SJSA1 (cell line): Measurements from ENCODE around the gene PI4KA. TPM values are rescaled to one million over a fixed set of nuclear protein-coding genes. Genes with fewer than 3 reads are reported as not detected.
"Not testable (repeated sequence)": the region's sequence is repeated elsewhere in the genome, so short reads cannot be mapped to it uniquely, and the experiment has no call there.

Experiments
- DNase-seq, 2 experiments: peaks; one replicate each; pipeline ENCODE4 v3.0.0-alpha.2; 2015 to 2020; ENCODE audit warnings: low spot score in 2 of 2, low read depth in 1 of 2
- H3K27ac ChIP-seq: fragments of 250-450 bp; sonication (Bioruptor Pico); 2 replicates; pipeline ENCODE4 v1.5.1; 2020; ENCODE audit warnings: mild to moderate bottlenecking, moderate library complexity
- H3K27me3 ChIP-seq: fragments of 250-450 bp; sonication (Bioruptor Pico); replicated peaks from 2 replicates; pipeline ENCODE4 v1.5.1; 2020; ENCODE audit warnings: mild to moderate bottlenecking, moderate library complexity
- H3K36me3 ChIP-seq: fragments of 250-450 bp; sonication (Bioruptor Pico); 2 replicates; pipeline ENCODE4 v1.5.1; 2020; ENCODE audit warnings: mild to moderate bottlenecking
- H3K4me1 ChIP-seq: fragments of 250-450 bp; sonication (Bioruptor Pico); replicated peaks from 2 replicates; pipeline ENCODE4 v1.6.1; 2021; ENCODE audit warnings: mild to moderate bottlenecking
- H3K4me3 ChIP-seq: fragments of 250-450 bp; sonication (Bioruptor Pico); 2 replicates; pipeline ENCODE4 v1.5.1; 2020; ENCODE audit warnings: mild to moderate bottlenecking
- H3K9me3 ChIP-seq: fragments of 250-450 bp; sonication (Bioruptor Pico); replicated peaks from 2 replicates; pipeline ENCODE4 v1.5.1; 2020; ENCODE audit warnings: mild to moderate bottlenecking
- total RNA-seq: library from RNA; depleted of rRNA; stranded (reverse); fragments of >200 nt; shearing (Covaris generic); gene quantifications from 2 replicates; pipeline ENCODE4 v1.2.3, GENCODE V29; 2014

The PI4KA gene
- total RNA-seq, 1 experiment from 2014 or later: 29.6 TPM

DNA sequence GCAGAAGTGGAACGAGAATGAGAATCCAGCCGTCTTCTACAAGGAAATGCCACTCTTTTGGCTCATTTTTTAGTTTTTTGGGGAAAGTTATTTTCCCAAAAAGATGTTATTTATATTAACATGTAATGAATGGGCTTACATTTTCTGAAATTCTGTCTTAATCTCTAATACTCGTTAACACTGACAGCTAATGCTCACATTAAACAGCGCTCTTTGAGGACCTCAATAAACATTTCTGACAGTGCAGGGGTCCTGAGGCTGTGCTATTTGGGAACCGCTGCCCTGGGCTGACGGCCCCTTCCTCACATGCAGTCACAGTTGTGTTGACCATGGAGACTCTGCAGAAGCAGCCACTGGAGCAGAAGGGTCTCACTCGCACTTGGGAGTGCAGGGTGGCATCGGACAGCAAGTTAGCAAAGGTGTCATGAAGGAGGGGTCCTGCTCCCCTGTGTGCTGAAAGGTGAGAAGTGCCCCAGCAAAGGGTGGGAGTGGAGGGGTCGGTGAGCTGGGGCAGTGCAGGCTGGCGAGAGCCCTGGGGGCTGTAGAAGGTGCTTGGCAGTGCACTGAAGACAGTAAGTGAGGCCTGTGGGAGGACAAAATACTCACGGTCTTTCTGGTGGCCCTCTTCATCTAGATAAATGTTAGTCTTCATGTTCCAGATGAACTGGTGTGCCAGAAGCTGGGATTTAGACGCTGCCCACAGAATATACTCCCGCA is 137.8 kb downstream of the PI4KA start:
- Histone ChIP-seq H3K27me3 (no peaks in the 10 kb centered on the region), H3K9me3 (no peaks in the 10 kb centered on the region), H3K27ac (no peak overlapping the region), H3K4me3 (no peak overlapping the region), H3K36me3 (peaks cover 5% of the 10 kb centered on the region; the same call in 1 of the 2 replicates), H3K4me1 (no peaks in the 10 kb centered on the region)
- no peak for DNase-seq

DNA sequence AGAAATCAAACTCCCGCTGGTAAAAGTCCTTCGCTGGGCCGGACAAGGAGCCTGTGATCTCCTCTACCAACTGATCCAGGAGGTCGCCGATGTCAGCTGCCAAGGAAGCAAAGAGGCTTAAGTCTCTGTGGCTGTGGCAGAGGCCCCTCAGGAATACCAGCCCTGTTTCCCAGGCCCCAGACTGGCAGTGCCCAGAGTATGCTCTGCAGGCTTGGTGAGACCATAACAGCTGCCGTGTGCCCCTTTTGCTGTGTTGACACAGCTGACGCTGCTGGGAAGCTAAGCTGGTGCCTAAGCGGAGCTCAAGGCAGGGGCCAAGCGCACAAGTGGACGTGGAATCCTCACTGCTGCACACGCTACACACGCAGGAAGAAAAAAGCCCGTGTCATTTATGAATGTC is 139.9 kb downstream of the PI4KA start:
- not testable (repeated sequence) for H3K27ac ChIP-seq, H3K36me3 ChIP-seq, H3K9me3 ChIP-seq, DNase-seq, H3K4me3 ChIP-seq, H3K27me3 ChIP-seq, H3K4me1 ChIP-seq

DNA sequence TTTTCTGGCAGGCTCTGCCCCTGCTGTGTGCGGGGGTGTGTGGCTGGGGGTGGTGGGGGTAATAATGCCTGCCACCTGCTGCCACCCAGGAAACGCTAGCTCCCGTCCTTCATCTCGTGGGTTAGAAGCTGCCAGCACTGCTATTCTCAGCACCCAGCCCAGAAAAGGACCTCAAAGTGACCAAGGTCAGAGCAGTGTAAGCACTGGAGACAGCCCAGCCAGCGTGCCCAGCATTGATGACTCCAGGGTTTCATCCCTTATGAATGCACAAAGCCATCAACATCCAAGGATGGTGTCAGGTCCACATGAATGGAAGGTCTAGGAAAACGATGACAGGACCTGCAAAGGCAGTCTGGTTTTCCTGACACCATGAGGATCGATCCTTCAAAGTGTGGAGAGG is 140.6 kb downstream of the PI4KA start:
- H3K27me3 ChIP-seq, H3K36me3 ChIP-seq, DNase-seq, H3K4me1 ChIP-seq, H3K4me3 ChIP-seq, H3K27ac ChIP-seq, H3K9me3 ChIP-seq: not testable (repeated sequence)

GRCh38 chr22:20717213-20717866 is 141.3 kb downstream of the PI4KA start:
- not testable (repeated sequence) for H3K4me3 ChIP-seq, H3K9me3 ChIP-seq, DNase-seq, H3K4me1 ChIP-seq, H3K36me3 ChIP-seq, H3K27me3 ChIP-seq, H3K27ac ChIP-seq

DNA sequence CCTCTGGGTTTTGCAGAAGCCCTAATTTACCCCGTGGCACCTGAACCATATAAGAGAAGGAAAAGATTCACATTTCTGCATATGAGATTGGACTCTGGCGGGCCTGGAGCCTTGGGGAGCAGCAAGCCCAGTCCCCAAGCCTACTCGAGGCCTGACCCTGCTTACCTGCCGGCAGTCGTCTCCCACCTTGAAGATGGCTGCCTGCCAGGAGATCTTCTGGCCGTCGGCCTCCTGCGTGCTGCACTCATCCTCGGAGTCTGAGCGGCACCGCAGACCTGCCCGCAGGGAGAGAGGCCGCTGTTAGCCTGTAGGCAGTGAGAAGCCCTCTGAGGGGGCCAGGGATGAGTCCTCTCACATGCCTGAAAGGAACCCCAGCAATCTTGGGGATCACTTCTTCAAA is 145.5 kb downstream of the PI4KA start:
- H3K36me3 ChIP-seq, DNase-seq, H3K4me1 ChIP-seq, H3K9me3 ChIP-seq, H3K4me3 ChIP-seq, H3K27ac ChIP-seq, H3K27me3 ChIP-seq: not testable (repeated sequence)

DNA sequence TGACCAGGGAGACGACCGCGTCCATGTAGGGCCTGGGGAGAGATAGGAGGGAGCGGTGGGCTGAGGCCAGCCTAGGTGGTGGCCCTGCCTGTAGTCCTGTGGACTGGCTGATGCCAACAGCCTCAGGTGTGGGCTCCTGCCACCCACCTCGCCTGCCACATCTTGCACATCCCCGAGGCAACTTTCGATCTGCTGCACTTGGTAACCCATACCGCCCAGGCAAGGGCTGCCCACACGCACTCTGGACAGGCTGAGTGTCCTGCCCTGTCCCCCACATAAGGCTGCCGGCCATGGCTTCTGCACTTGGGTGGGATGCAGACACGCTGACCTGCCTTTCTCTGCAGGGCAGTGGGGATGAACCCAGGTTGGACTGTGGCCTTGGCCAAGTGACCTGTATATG is 148.6 kb downstream of the PI4KA start:
- DNase-seq, H3K9me3 ChIP-seq, H3K36me3 ChIP-seq, H3K27ac ChIP-seq, H3K4me3 ChIP-seq, H3K4me1 ChIP-seq, H3K27me3 ChIP-seq: not testable (repeated sequence)

GRCh38 chr22:20707549-20708118 is 151.0 kb downstream of the PI4KA start:
- not testable (repeated sequence) for H3K4me3 ChIP-seq, H3K36me3 ChIP-seq, DNase-seq, H3K27me3 ChIP-seq, H3K27ac ChIP-seq, H3K9me3 ChIP-seq, H3K4me1 ChIP-seq

DNA sequence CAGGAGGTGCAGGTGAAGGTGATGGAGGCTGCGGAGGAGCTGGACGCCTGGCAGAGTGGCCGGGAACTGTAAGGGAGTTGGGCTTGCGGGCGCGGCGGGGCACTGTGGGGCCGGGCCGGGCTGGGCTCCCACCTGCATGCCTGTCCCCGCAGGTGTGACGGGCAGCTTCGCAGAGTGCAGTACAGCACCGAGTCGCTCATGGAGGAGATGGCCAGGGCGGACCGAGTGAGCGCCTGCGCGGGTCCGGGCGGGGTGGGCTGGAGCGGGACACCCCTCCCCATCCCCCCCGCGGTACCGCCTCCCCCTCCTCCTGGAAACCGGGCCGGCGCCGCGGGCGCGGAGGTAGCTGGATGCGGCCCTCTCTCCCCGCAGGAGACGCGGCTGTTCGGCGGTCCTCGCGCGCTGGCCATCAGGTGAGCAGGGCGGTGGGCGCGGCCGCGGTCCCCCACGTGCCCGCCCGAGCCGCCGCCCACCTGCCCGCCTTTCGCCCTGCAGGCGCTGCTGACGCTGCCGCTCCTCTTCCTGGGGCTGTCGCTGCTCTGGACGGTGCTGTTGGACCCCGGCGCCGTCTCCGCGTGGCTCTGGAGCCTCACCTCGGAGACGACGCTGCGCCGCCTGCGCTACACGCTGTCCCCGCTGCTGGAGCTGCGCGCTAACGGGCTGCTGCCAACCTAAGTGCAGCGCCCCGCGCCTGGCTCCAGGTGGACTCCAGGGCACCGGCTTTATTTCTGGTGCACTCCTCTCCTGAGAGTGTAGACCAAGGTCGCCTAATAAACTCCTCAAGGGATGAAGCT is 154.6 kb downstream of the PI4KA start:
- not testable (repeated sequence) for H3K27ac ChIP-seq, H3K27me3 ChIP-seq, H3K36me3 ChIP-seq, H3K9me3 ChIP-seq, DNase-seq, H3K4me1 ChIP-seq, H3K4me3 ChIP-seq

DNA sequence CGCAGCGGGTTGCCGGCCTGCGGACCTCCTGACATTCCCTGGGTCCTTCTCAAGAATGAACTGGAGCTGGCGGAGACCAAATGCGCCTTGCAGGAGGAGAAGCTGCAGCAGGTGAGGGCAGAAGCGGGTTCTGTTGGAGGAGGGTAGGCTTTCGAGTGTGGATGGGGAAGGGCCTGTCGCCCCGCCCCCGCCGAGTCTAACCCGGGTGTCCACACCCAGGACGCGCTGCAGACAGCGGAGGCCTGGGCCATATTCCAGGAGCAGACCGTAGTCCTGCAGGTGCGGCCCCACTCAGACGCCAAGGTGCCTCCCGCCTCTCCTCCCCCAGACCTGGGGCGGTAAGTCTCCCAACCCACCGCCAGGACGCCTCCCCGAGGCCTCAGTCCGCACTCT is 155.2 kb downstream of the PI4KA start:
- not testable (repeated sequence) for H3K27ac ChIP-seq, H3K36me3 ChIP-seq, H3K4me3 ChIP-seq, DNase-seq, H3K9me3 ChIP-seq, H3K27me3 ChIP-seq, H3K4me1 ChIP-seq

DNA sequence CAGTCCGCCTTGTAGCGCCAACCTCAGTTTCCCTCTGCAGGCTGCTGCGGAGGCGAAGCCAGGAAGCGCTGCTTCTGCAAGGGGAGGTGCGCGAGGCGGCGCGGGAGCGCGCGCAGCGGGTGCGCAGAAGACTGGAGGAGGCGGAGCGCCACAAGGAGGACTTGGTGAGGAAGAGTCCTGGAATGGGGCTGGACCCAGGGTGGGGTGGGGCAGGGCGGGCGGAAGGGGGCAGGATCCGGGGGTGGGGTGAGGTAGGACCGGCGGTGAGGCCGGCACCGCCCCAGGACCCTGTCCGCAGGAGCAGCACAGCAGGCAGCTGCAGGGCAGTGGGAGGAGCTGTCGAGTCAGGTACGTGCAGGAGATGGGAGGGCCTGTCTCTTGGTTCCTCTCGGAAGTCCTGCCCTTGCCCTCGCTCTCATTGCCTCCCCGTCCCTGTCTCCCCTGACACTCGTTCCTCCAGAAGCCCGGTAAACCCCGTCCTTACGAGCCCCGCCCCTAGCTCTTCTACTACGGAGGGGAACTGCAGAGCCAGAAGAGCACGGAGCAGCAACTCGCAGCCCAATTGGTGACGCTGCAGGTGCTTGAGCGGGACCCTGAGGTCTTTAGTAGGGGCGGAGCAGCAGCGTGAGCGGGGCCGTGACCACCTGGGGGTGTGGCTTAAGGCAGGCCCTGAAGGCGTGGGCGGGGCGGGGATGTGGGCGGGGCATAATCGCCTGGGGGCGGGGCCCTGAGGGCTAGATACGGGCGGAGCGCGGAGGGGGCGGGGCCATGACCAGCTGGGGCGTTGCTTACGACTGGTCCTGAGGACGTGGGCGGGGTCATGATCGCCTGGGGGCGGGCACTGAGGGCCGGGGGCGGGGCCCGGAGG is 155.8 kb downstream of the PI4KA start:
- DNase-seq: peak; percentile 90 to 96
- peak overlapping the region; percentile 38 for H3K4me3 ChIP-seq
- not testable (repeated sequence) for H3K4me1 ChIP-seq, H3K36me3 ChIP-seq, H3K27ac ChIP-seq, H3K9me3 ChIP-seq, H3K27me3 ChIP-seq

GRCh38 chr22:20702175-20702545 is 156.5 kb downstream of the PI4KA start:
- not testable (repeated sequence) for H3K27me3 ChIP-seq, H3K4me1 ChIP-seq, H3K27ac ChIP-seq, H3K9me3 ChIP-seq, DNase-seq, H3K36me3 ChIP-seq
- peak overlapping the region; percentile 38 for H3K4me3 ChIP-seq

DNA sequence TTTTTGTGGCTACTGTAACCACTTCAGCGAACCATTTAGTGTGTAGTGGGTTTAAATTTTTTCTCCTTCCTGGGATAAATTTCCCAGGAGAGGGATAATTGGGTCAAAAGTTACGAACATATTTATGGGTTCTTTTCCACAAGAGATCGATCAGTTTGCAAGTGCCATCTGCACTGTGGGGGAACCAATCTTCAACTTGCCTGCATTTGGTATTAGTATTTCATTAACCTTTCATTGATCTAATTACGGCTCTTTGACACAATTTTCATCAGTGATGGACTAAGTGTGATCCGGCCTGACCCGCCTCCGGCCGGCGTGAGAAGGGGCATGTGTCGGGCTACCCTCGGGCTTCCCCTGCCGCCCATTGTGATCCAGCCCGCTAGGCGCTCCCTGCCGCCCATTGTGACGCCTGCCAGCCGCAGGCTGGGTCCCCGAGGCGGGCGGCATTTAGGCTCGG is 156.9 kb downstream of the PI4KA start:
- peak overlapping the region; percentile 38 for H3K4me3 ChIP-seq
- not testable (repeated sequence) for H3K27ac ChIP-seq, H3K36me3 ChIP-seq, H3K27me3 ChIP-seq, H3K4me1 ChIP-seq, DNase-seq, H3K9me3 ChIP-seq

DNA sequence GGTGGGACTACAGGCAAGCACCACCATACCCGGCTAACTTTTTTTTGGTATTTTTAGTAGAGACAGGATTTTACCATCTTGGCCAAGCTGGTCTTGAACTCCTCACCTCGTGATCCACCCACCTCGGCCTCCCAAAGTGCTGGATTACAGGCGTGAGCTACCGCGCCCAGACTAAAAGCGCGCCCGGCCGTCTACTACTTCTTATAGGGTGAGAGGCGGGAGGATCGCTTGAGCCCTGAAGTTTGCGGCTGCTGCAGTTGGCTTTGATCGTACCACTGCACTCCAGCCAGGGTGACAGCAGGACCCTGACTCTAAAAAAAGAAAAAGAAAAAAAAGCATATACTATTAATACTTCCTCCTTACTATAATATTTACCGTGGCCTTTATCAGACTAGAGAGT is 158.3 kb downstream of the PI4KA start:
- not testable (repeated sequence) for DNase-seq, H3K4me3 ChIP-seq, H3K27ac ChIP-seq, H3K9me3 ChIP-seq, H3K4me1 ChIP-seq, H3K27me3 ChIP-seq, H3K36me3 ChIP-seq
